Neural progenitor cell (in vitro differentiated cells): ENCODE results near the gene NUP50.

ENCODE experiments used
- CTCF ChIP-seq: fragments of 200-600 bp; sonication (generic); IDR thresholded peaks from 2 replicates; pipeline ENCODE4 v1.5.1; 2017; ENCODE audit warnings: antibody characterized with exemption, mild to moderate bottlenecking
- EZH2 ChIP-seq: fragments of 200-600 bp; sonication (generic); IDR thresholded peaks from 2 replicates; pipeline ENCODE4 v1.6.1; 2017; ENCODE audit warnings: antibody characterized with exemption, mild to moderate bottlenecking, moderate library complexity

GRCh38 chr22:45218976-45219375 lies 55.3 kb downstream of the NUP50 start:
- TF ChIP-seq EZH2: no peak
- TF ChIP-seq CTCF: no peak
